Measurements from ENCODE around the gene CPA3.
A peak's percentile ranks its signal among the peaks of the same experiment; 100 is the strongest.

The CPA3 gene

GRCh38 chr3:148943506-148944205 lies 78.6 kb downstream of the CPA3 start:
- H4K20me1 ChIP-seq (ENCODE audit: insufficient read depth, low read length) = no peaks in the 10 kb centered on the region
- DNase-seq (peak; percentile 16), ATAC-seq (ENCODE audit: insufficient read depth, low read depth) (peak; percentile 97)
- H3K4me3 ChIP-seq (ENCODE audit: low read depth in 1 of 2, low read length in 2 of 2) = no peak overlapping the region
- H3K4me2 ChIP-seq (ENCODE audit: insufficient read depth, low read length) = no peak overlapping the region
- no peaks in the 10 kb centered on the region for H3K36me3 ChIP-seq (ENCODE audit: insufficient read depth, low read length)
- H3K79me2 ChIP-seq (ENCODE audit: insufficient read depth, low read length) = no peaks in the 10 kb centered on the region
- no peaks in the 10 kb centered on the region for H3K4me1 ChIP-seq (ENCODE audit: insufficient read depth, low read length)
- H3K9me3 ChIP-seq (ENCODE audit: insufficient read depth, low read length, severe bottlenecking) = no peaks in the 10 kb centered on the region
- peak; percentile 80 for TF ChIP-seq CTCF (IDR thresholded peaks at IDR 0.05; ENCODE audit: borderline replicate concordance, extremely low read depth, low read length, poor library complexity, severe bottlenecking)
- no peak for TF ChIP-seq EZH2 (IDR thresholded peaks at IDR 0.05; ENCODE audit: borderline replicate concordance, low read depth, low read length, severe bottlenecking)
- H2AFZ ChIP-seq (ENCODE audit: low read depth, low read length) = no peak overlapping the region
- H3K27me3 ChIP-seq (ENCODE audit: insufficient read depth, low read length, poor library complexity) = peaks cover 15% of the 10 kb centered on the region
- H3K27ac ChIP-seq (ENCODE audit: low read length) = no peak overlapping the region
- H3K9ac ChIP-seq (ENCODE audit: low read depth, low read length) = no peak overlapping the region

- Histone ChIP-seq H3K79me2 (ENCODE audit: insufficient read depth, low read length) (no peaks in the 10 kb centered on the region), H3K9ac (ENCODE audit: low read depth, low read length) (no peak overlapping the region), H3K4me1 (ENCODE audit: insufficient read depth, low read length) (no peaks in the 10 kb centered on the region), H3K4me2 (ENCODE audit: insufficient read depth, low read length) (no peak overlapping the region), H3K27me3 (ENCODE audit: insufficient read depth, low read length, poor library complexity) (peaks cover 15% of the 10 kb centered on the region), H3K4me3 (ENCODE audit: low read depth in 1 of 2, low read length in 2 of 2) (no peak overlapping the region), H2AFZ (ENCODE audit: low read depth, low read length) (no peak overlapping the region), H4K20me1 (ENCODE audit: insufficient read depth, low read length) (no peaks in the 10 kb centered on the region), H3K36me3 (ENCODE audit: insufficient read depth, low read length) (no peaks in the 10 kb centered on the region), H3K9me3 (ENCODE audit: insufficient read depth, low read length, severe bottlenecking) (no peaks in the 10 kb centered on the region), H3K27ac (ENCODE audit: low read length) (no peak overlapping the region)
- DNase-seq (no peak), ATAC-seq (ENCODE audit: insufficient read depth, low read depth) (no peak)
- no peak for TF ChIP-seq CTCF (IDR thresholded peaks at IDR 0.05; ENCODE audit: borderline replicate concordance, extremely low read depth, low read length, poor library complexity, severe bottlenecking)
- no peak for TF ChIP-seq EZH2 (IDR thresholded peaks at IDR 0.05; ENCODE audit: borderline replicate concordance, low read depth, low read length, severe bottlenecking)
These were observed 80.0 kb downstream of the CPA3 start for GRCh38 chr3:148945116-148945515.
